GM21381 (cell line): ENCODE measurements around the gene CAPN15.
A peak's percentile ranks its signal among the peaks of the same experiment; 100 is the strongest.
"Not testable (repeated sequence)": the region's sequence is repeated elsewhere in the genome, so short reads cannot be mapped to it uniquely, and the experiment has no call there.

Source experiments
- ATAC-seq: cut with Tn5 transposase; IDR thresholded peaks from one replicate; pipeline ENCODE4 v1.9.1; 2021; ENCODE audit warnings: mild to moderate bottlenecking, moderate library complexity; ENCODE audit not compliant: unreplicated experiment

The CAPN15 gene

DNA sequence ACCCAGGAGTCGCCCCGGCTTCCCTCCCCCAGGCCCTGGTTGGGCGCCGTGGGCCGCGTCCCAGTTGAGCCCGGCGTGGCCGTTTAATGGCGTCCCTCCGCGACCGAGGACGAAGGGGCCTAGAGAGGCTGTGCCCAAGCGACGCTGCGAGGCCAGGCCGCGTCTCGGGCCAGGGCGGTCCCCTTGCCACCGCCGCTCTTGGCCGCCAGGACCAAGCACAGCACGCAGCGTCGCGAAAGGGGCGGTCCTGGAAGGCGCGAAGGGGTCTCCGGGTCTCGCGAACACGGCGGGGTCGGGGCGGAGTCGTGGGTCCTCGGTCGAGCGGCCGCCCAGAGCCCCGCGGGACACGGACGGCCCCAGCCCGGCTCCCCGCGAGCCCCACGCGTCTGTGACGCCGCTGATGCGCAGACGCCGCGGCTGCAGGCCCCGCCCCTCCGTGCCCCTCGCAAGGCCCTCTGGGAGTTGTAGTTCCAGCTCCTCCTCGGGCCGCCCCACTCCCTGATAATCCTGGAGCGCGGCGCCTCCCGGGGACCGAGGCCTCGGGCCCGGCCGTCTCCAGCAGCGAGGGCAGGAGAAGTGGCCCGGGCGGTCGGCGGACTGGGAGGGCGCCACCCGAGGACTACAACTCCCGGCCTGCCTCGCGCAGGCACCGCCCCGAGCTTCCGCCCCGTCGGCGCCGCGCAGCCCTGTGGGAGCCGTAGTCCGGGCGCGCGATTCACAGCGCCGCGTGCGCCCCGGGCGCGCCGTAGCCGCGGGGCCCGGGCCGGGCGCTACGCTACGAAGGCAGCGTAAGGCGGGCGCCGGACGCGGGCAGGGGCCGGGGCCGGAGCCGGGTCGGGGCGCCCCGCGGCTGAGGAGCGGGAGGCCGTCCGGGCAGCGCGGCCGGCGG is at the start of gene CAPN15:
TSS of gene CAPN15 (plus strand) at position 698 of the 889 bp plus-strand sequence. CDS start 19,127 bp downstream, outside the sequence.
- ATAC-seq = peak; percentile 61

DNA sequence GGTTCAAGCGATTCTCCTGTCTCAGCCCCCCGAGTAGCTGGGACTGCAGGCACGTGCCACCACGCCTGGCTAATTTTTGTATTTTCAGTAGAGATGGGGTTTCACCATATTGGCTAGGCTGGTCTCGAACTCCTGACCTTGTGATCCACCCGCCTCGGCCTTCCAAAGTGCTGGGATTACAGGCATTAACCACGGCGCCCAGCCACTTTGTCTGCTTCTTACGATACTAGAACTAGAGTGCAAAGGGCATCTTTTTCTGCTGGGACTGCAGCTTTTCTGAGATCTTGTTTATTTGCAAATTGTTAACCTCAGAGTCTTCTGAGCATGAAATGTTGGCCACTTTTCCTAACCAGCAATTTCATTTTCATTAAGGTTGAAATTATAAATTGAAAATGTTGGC is 49.2 kb upstream of the CAPN15 start:
- not testable (repeated sequence) for ATAC-seq

DNA sequence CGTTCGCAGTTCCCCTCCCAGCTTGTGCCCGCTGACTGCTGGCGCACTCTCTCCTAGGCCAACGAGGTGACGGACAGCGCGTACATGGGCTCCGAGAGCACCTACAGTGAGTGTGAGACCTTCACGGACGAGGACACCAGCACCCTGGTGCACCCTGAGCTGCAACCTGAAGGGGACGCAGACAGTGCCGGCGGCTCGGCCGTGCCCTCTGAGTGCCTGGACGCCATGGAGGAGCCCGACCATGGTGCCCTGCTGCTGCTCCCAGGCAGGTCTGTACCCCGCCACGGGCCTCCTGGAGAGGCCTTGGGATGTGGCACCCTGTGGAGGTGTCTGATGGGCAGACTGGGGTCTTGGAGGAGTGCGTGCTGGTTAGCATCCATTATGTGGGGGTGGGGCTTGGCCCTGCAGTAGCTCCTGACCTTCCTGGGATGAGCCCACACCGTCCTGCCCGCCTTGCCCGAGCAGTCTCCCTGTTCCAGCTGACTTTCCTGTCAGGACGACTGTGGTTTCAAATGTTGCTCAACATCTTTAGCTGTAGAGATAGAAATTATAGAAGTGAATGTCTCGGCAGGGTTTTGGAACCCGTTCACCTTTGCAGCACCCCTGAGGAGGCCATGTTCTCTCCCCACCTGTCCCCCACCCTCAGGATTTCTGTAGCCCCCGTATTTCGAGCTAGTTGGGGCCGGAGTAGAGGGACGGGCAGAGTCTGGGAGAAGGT is 44.9 kb upstream of the CAPN15 start:
- no peak for ATAC-seq

DNA sequence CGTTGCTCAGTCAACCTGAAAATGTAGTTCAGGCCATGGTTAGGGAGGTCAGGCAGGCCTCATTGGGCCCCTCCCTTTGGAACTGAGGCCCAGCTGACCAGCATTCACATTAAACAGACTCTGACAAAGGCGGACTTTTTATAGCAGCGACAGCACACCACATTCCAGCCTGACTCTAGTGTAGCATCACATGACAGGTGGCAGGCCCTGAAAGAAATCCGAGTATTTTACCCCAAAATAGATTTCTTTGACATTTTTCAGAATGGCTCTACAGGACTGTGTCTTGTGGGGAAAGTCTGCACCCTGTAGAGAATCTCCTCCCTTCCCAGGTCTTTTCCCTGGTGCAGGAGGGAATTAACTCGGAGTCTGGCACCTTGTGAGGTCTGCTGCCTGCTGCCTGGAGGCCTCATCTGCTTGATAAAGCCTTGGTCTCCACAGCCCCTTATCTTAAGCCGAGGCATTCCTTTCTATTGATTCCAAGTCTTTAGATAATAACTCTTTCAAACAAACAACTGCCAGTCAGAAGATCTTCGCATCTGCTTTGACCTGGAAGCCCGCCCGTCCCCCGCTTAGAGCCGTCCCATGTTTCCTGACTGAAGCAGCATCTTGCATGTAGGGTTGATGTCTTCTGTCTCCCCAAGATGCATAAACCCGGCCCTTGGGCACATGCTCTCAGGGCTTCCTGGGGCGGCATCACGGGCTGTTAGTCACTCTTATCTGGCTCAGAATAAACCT is 44.0 kb upstream of the CAPN15 start:
- ATAC-seq = no peak

- ATAC-seq = no peak
Measured at GRCh38 chr16:489606-490005, 37.9 kb upstream of the CAPN15 start.

- no peak for ATAC-seq
Measured at GRCh38 chr16:490768-491167, 36.7 kb upstream of the CAPN15 start.

DNA sequence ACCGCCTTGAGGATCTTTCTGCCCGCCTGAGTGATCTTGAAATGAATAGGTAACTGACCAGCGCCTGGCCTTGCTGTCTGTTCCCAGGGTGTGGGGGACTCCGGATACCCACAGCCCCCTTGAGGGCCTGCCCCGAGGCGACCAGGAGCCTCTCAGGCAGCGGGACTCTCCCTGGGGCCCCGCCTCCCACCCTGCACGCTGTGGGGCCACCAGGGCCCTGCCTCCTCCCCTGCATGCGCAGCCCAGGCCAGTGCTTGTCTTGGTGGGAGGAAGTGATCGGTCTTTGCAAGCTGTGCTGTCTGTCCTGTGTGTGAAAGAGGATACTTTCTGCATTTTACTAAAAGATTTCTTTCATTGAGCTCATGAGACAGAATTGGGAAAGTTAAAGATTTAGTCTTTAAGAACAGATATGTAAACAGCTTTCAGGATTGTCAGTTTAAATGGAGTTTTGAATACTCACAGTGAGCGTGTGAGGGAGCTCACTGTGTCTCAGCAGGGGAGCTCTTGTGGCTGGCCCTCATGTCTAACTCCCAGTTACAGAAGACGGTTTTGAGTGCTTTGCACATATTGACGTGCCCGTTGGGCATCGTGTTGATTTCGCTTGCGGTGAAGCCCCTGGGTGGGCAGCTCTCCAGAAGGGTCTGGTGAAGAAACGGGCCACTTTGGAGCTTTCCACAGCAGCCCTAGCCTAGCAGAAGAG is 36.1 kb upstream of the CAPN15 start:
- no peak for ATAC-seq

DNA sequence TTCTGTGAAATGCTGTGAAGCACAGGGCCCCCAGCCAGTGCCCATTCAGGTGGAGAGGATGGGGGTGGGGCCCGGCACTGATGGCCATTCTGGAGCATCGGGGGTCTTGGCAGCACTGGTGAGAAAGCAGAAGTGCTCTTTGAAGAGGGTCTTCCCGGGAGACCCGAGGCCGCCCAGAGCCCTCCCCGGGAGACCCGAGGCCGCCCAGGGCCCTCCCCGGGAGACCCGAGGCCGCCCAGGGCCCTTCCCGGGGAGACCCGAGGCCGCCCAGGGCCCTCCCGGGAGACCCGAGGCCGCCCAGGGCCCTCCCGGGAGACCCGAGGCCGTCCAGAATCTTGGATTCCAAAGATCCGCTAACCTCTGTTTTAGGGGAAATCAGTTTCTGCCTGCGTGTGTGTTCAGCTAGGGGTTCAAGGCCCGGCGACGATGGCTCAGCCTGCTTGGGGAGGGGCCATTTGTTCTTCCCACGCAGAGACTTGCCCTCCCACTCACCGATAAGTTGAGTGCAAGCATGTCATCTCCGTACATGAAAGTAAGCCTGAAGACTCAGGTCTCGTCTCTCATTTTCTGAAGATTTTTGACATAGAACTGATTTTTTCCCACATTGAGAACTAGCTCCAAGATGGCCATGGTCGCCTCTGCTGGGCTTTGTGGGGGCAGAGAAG is 35.2 kb upstream of the CAPN15 start:
- no peak for ATAC-seq

DNA sequence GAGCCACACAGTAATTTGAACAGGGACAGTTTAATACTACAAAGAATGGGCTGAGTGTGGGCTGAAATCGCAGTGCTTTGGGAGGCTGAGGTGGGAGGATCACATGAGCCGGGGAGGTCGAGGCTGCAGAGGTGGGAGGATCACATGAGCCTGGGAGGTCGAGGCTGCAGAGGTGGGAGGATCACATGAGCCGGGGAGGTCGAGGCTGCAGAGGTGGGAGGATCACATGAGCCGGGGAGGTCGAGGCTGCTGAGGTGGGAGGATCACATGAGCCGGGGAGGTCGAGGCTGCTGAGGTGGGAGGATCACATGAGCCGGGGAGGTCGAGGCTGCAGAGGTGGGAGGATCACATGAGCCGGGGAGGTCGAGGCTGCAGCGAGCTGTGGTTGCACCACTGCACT is 32.8 kb upstream of the CAPN15 start:
- not testable (repeated sequence) for ATAC-seq

GRCh38 chr16:495127-495748 is 32.3 kb upstream of the CAPN15 start:
- no peak for ATAC-seq

GRCh38 chr16:496097-496886 is 31.2 kb upstream of the CAPN15 start:
- no peak for ATAC-seq

GRCh38 chr16:497258-497657 is 30.3 kb upstream of the CAPN15 start:
- ATAC-seq = no peak

GRCh38 chr16:499924-500323 is 27.6 kb upstream of the CAPN15 start:
- ATAC-seq = no peak

- ATAC-seq = no peak
Measured at GRCh38 chr16:500709-501108, 26.8 kb upstream of the CAPN15 start.

GRCh38 chr16:502179-502943 is 25.2 kb upstream of the CAPN15 start:
- ATAC-seq = no peak

DNA sequence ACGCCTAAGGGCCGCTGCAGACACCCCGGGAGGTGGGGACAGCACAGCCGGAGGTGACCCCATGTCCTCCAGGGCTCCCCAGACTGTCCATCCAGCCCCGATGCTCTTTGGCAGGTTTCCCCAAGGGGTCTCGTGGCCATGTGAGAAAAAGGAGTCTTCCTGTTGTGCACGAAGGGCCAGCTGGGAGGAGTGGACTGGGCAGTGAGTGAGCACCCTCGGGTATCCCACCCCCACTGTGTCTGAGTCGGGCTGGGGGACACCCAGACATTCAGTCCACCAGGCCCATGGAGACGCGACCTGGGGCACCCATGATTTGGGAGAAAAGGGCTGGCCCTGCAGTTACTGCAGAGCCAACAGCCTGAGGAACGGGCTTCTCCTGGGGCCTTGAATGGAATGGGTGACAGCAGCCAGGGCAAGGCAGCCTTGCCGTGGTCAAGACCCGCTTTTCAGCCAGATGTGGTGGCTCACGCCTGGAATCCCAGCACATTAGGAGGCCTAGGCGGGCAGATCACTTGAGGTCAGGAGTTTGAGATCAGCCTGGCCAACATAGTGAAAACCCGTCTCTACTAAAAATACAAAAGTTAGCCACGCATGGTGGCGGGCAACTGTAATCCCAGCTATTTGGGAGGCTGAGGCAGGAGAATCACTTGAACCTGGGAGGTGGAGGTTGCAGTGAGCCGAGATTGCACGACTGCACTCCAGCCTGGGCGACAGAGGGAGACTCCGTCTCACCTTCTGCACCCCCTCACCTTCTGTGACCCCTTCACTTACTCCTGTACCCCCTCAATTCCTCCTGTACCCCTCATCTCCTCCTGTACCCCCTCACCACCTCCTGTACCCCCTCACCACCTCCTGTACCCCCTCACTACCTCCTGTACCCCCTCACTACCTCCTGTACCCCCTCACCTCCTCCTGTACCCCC is 24.1 kb upstream of the CAPN15 start:
- no peak for ATAC-seq
